A549 (cell line): ENCODE results near the gene ATRN.

Experiments used
- BHLHE40 ChIP-seq: IDR thresholded peaks from 2 replicates; pipeline ENCODE4 v1.6.1; 2012; ENCODE audit warnings: low read depth, low read length, inconsistent platforms
- CHD4 ChIP-seq: fragments of 200-600 bp; sonication (generic); IDR thresholded peaks from 2 replicates; pipeline ENCODE4 v1.6.1; 2016; ENCODE audit warnings: antibody characterized with exemption, mild to moderate bottlenecking, borderline replicate concordance
- CTCF ChIP-seq: fragments of >200 bp; sonication (Bioruptor Twin); formaldehyde crosslinking; IDR thresholded peaks from 3 replicates; pipeline ENCODE4 v1.5.1; 2016
- EHMT2 ChIP-seq: fragments of 200-600 bp; sonication (generic); IDR thresholded peaks from 2 replicates; pipeline ENCODE4 v1.6.1; 2016; ENCODE audit warnings: antibody characterized with exemption, low read depth, mild to moderate bottlenecking, moderate library complexity
- ELK1 ChIP-seq: fragments of 150-350 bp; IDR thresholded peaks from 2 replicates; pipeline ENCODE4 v1.6.1; 2014; ENCODE audit warnings: low read depth, mild to moderate bottlenecking, low read length
- HOXA7 ChIP-seq: fragments of 250-450 bp; sonication (Bioruptor Pico); IDR thresholded peaks from 2 replicates; pipeline ENCODE4 v1.5.0; 2020; ENCODE audit warnings: mild to moderate bottlenecking, moderate library complexity
- MAFK ChIP-seq: fragments of 450-650 bp; IDR thresholded peaks from 2 replicates; pipeline ENCODE4 v1.6.1; 2014; ENCODE audit not compliant: partially characterized antibody
- MAX ChIP-seq: IDR thresholded peaks from 2 replicates; pipeline ENCODE4 v1.6.1; 2012
- NFE2L2 ChIP-seq: fragments of 150-350 bp; conservative IDR thresholded peaks from 2 replicates; pipeline ENCODE4 v1.6.1; 2014; ENCODE audit warnings: low read length
- POLR2A ChIP-seq: IDR thresholded peaks from 2 replicates; pipeline ENCODE4 v1.6.1; 2012; ENCODE audit warnings: mild to moderate bottlenecking, low read length
- RFX5 ChIP-seq: fragments of 450-650 bp; IDR thresholded peaks from 2 replicates; pipeline ENCODE4 v1.7.1; 2014; ENCODE audit warnings: antibody characterized with exemption, mild to moderate bottlenecking, moderate library complexity

- TF ChIP-seq EHMT2, result no peak
- no peak for TF ChIP-seq NFE2L2
- no peak for TF ChIP-seq ELK1
- TF ChIP-seq CTCF, result no peak
- TF ChIP-seq RFX5, result no peak
- TF ChIP-seq HOXA7 (CRISPR knock-in tag), result no peak
- no peak for TF ChIP-seq MAX
- no peak for TF ChIP-seq POLR2A
- no peak for TF ChIP-seq BHLHE40
- no peak for TF ChIP-seq CHD4
- TF ChIP-seq MAFK, result no peak
Observed at GRCh38 chr20:3577366-3577765, 106.5 kb downstream of the ATRN start.
